H1 (cell line): ENCODE data around the gene PHLDB3. TPM values are rescaled to one million over a fixed set of nuclear protein-coding genes. Genes with fewer than 3 reads are reported as not detected.

Experiments
- CTCF ChIA-PET: fragments of 300-600 bp; sonication (Branson Sonifier 250); formaldehyde crosslinking; loops from one replicate; lab custom pipeline; 2021; ENCODE audit not compliant: partially characterized antibody; lab: Charles Lee
- POLR2A ChIA-PET: fragments of 300-600 bp; sonication (Branson Sonifier 250); formaldehyde crosslinking; loops from one replicate; lab custom pipeline; 2021; ENCODE audit warnings: inconsistent platforms; ENCODE audit not compliant: partially characterized antibody; lab: Charles Lee
- DNase-seq, 2 experiments: peaks; one replicate each; pipeline versions ENCODE4 v3.0.0 to v3.0.0-alpha.2; 2010 to 2022; ENCODE audit warnings: low spot score in 2 of 2, low read depth in 1 of 2, mixed read lengths in 1 of 2
- FAIRE-seq: peaks from 2 replicates; lab custom pipeline; 2011; peaks lifted over from hg19 to GRCh38; lab: Jason Lieb, UNC
- H2AFZ ChIP-seq: 2 replicates; pipeline ENCODE4 v1.8.1; 2012; ENCODE audit warnings: low read length, inconsistent platforms
- H2AK5ac ChIP-seq: 2 replicates; pipeline ENCODE4 v1.6.1; 2013; ENCODE audit warnings: low read depth, low read length
- H2BK120ac ChIP-seq: replicated peaks from 2 replicates; pipeline ENCODE3; 2013; ENCODE audit warnings: low read depth, low read length, inconsistent platforms
- H2BK12ac ChIP-seq: 2 replicates; pipeline ENCODE4 v1.6.1; 2013; ENCODE audit warnings: low read depth, low read length
- H2BK15ac ChIP-seq: 2 replicates; pipeline ENCODE4 v1.6.1; 2013; ENCODE audit warnings: low read length
- H2BK20ac ChIP-seq: 2 replicates; pipeline ENCODE4 v1.6.1; 2013; ENCODE audit warnings: low read length
- H2BK5ac ChIP-seq: 2 replicates; pipeline ENCODE4 v1.6.1; 2013; ENCODE audit warnings: low read depth, low read length
- H3K14ac ChIP-seq: 2 replicates; pipeline ENCODE4 v1.6.1; 2013; ENCODE audit warnings: inconsistent platforms; ENCODE audit not compliant: insufficient read length
- H3K18ac ChIP-seq: 2 replicates; pipeline ENCODE4 v1.6.1; 2013; ENCODE audit warnings: low read length; ENCODE audit errors: extremely low read depth
- H3K23ac ChIP-seq: 2 replicates; pipeline ENCODE4 v1.6.1; 2013; ENCODE audit warnings: inconsistent platforms; ENCODE audit not compliant: insufficient read length
- H3K23me2 ChIP-seq: 2 replicates; pipeline ENCODE4 v1.6.1; 2013; ENCODE audit warnings: low read depth, low read length
- H3K27ac ChIP-seq: 2 replicates; pipeline ENCODE4 v1.6.1; 2011; ENCODE audit warnings: low read depth, low read length, inconsistent platforms
- H3K27me3 ChIP-seq, 4 experiments: replicated peaks in 1 of 4; 1 replicate in 1 of 4; 2 replicates in 3 of 4; pipeline versions ENCODE4 v1.6.1 to v1.8.1; 2011 to 2013; ENCODE audit warnings: low read length in 3 of 4, mild to moderate bottlenecking in 3 of 4, inconsistent platforms in 2 of 4, mixed read lengths in 2 of 4, moderate library complexity in 1 of 4; ENCODE audit not compliant: control insufficient read depth in 3 of 4, insufficient read depth in 3 of 4; ENCODE audit errors: extremely low read depth in 1 of 4
- H3K36me3 ChIP-seq, 4 experiments: 2 replicates each; pipeline versions ENCODE4 v1.6.1 to v1.8.1; 2011 to 2013; ENCODE audit warnings: mild to moderate bottlenecking in 4 of 4, low read length in 3 of 4, moderate library complexity in 2 of 4, control low read depth in 1 of 4, inconsistent platforms in 1 of 4; ENCODE audit not compliant: insufficient read depth in 4 of 4, control insufficient read depth in 2 of 4
- H3K4ac ChIP-seq: replicated peaks from 2 replicates; pipeline ENCODE3; 2013; ENCODE audit warnings: low read length, low read depth, mixed read lengths, inconsistent platforms; ENCODE audit not compliant: insufficient read length
- H3K4me1 ChIP-seq, 4 experiments: replicated peaks in 1 of 4; 1 replicate in 1 of 4; 2 replicates in 3 of 4; pipeline versions ENCODE4 v1.6.1 to v1.8.1; 2011 to 2013; ENCODE audit warnings: low read length in 3 of 4, inconsistent platforms in 2 of 4, mixed read lengths in 1 of 4; ENCODE audit not compliant: insufficient read depth in 4 of 4, control insufficient read depth in 3 of 4
- H3K4me2 ChIP-seq, 2 experiments: 2 replicates each; pipeline versions ENCODE4 v1.6.1 to v1.8.1; 2011 to 2013; ENCODE audit warnings: low read depth in 2 of 2, low read length in 2 of 2, control low read depth in 1 of 2, inconsistent platforms in 1 of 2, mild to moderate bottlenecking in 1 of 2; ENCODE audit not compliant: insufficient read depth in 1 of 2
- H3K4me3 ChIP-seq, 4 experiments: fragments of 200-600, 300-600 bp in 1 of 4; sonication (generic), shearing (Covaris generic), sonication (Bioruptor Twin) in 1 of 4; 2 replicates each; pipeline versions ENCODE4 v1.5.1 to v1.8.1; 2011 to 2016; ENCODE audit warnings: low read length in 4 of 4, low read depth in 3 of 4, control low read depth in 2 of 4, inconsistent platforms in 2 of 4, mild to moderate bottlenecking in 2 of 4, mixed read lengths in 1 of 4, moderate library complexity in 1 of 4; ENCODE audit not compliant: insufficient read depth in 2 of 4; ENCODE audit errors: extremely low read depth in 1 of 4
- H3K56ac ChIP-seq: replicated peaks from 2 replicates; pipeline ENCODE3; 2013; ENCODE audit warnings: low read depth, mild to moderate bottlenecking, mixed read lengths, low read length, inconsistent platforms; ENCODE audit not compliant: insufficient read length
- H3K79me1 ChIP-seq: 2 replicates; pipeline ENCODE4 v1.6.1; 2013; ENCODE audit warnings: low read depth, low read length, control low read depth
- H3K79me2 ChIP-seq, 2 experiments: 2 replicates each; pipeline versions ENCODE4 v1.6.1 to v1.8.1; 2012 to 2013; ENCODE audit warnings: low read length in 2 of 2, mild to moderate bottlenecking in 2 of 2, inconsistent platforms in 1 of 2; ENCODE audit not compliant: insufficient read depth in 2 of 2, control insufficient read depth in 1 of 2
- H3K9ac ChIP-seq, 4 experiments: replicated peaks in 1 of 4; 1 replicate in 1 of 4; 2 replicates in 3 of 4; pipeline versions ENCODE4 v1.6.1 to v1.8.1; 2011 to 2013; ENCODE audit warnings: low read depth in 3 of 4, low read length in 3 of 4, control low read depth in 2 of 4, mild to moderate bottlenecking in 2 of 4, moderate library complexity in 2 of 4, inconsistent platforms in 1 of 4; ENCODE audit errors: extremely low read depth in 1 of 4
- H3K9me3 ChIP-seq, 2 experiments: 2 replicates each; pipeline versions ENCODE4 v1.6.1 to v1.8.1; 2012 to 2013; ENCODE audit warnings: mild to moderate bottlenecking in 2 of 2, moderate library complexity in 2 of 2, control low read depth in 1 of 2, inconsistent platforms in 1 of 2, low read depth in 1 of 2, low read length in 1 of 2, mixed read lengths in 1 of 2; ENCODE audit not compliant: insufficient read depth in 2 of 2
- H4K20me1 ChIP-seq, 2 experiments: replicated peaks in 1 of 2; 2 replicates each; pipeline versions ENCODE3 to v1.8.1; 2011 to 2013; ENCODE audit warnings: inconsistent platforms in 2 of 2, low read length in 2 of 2, mild to moderate bottlenecking in 1 of 2; ENCODE audit not compliant: insufficient read depth in 2 of 2, control insufficient read depth in 1 of 2
- H4K5ac ChIP-seq: 2 replicates; pipeline ENCODE4 v1.6.1; 2013; ENCODE audit warnings: low read length, low read depth, mixed read lengths, inconsistent platforms; ENCODE audit not compliant: insufficient read length
- H4K8ac ChIP-seq: 2 replicates; pipeline ENCODE4 v1.8.0; 2013; ENCODE audit warnings: mild to moderate bottlenecking, moderate library complexity, low read length, inconsistent platforms; ENCODE audit not compliant: insufficient read depth; ENCODE audit errors: extremely low read depth
- H4K91ac ChIP-seq: replicated peaks from 2 replicates; pipeline ENCODE3; 2013; ENCODE audit warnings: low read length, mixed read lengths, inconsistent platforms; ENCODE audit not compliant: insufficient read length
- EZH2 ChIP-seq: fragments of 200-600 bp; sonication (generic); IDR thresholded peaks from 2 replicates; pipeline ENCODE4 v1.7.1; 2012; ENCODE audit warnings: low read depth, mild to moderate bottlenecking, moderate library complexity, low read length, inconsistent platforms; ENCODE audit not compliant: severe bottlenecking
- GTF2F1 ChIP-seq: IDR thresholded peaks from 2 replicates; pipeline ENCODE4 v1.6.1; 2012; ENCODE audit warnings: low read depth, low read length, improper control_type of control experiment, borderline replicate concordance
- NANOG ChIP-seq: IDR thresholded peaks from 2 replicates; pipeline ENCODE4 v1.6.1; 2011; ENCODE audit warnings: low read length, low read depth, mild to moderate bottlenecking, inconsistent platforms; ENCODE audit not compliant: insufficient read depth, poor library complexity, severe bottlenecking
- WGBS, 2 experiments: shearing (Covaris generic) in 1 of 2; methylation state at CpG; one replicate each; pipeline versions ENCODE4 v1.1.6 to v1.1.7; 2013 to 2015; ENCODE audit warnings: low lambda C conversion rate in 2 of 2, mixed read lengths in 2 of 2, inconsistent platforms in 1 of 2, low coverage in 1 of 2, missing lambda C conversion rate in 1 of 2; ENCODE audit not compliant: insufficient replicate concordance in 2 of 2, insufficient coverage in 1 of 2, insufficient read length in 1 of 2; ENCODE audit errors: extremely low coverage in 1 of 2, missing lambda C conversion rate in 1 of 2; 5-methylcytosine and 5-hydroxymethylcytosine counted together
- polyA plus RNA-seq, 7 experiments: library from polyadenylated mRNA; depleted of rRNA in 3 of 7; stranded (reverse) in 5 of 7; unstranded in 2 of 7; fragments of >200 nt in 5 of 7; fragments of 200-250 nt in 2 of 7; gene quantifications; 1 replicate in 5 of 7; 2 replicates in 1 of 7; 4 replicates in 1 of 7; pipeline versions ENCODE4 v1.2.1 to v1.2.3, GENCODE V29; 2011 to 2013; ENCODE audit warnings: missing spikeins in 2 of 7, mixed read lengths in 2 of 7
- total RNA-seq: library from RNA; stranded (reverse); fragmentation: NEBNext Ultra II Directional; extraction: Animal tissue kit (Norgen Biotek cat#: 25700); gene quantifications from 2 replicates; pipeline ENCODE4 v1.2.1, GENCODE V29; 2021
- TF ChIP-seq, protein P1 (sequence below): IDR thresholded peaks from 2 replicates; pipeline ENCODE4 v1.6.1; 2011; ENCODE audit warnings: low read length, improper control_type of control experiment

PHLDB3 gene
- total and polyA plus RNA-seq, 2 of the 8 experiments (the other 6 are each of a cell fraction or from before 2014, with no cell fraction given) = 4.0 to 8.5 TPM

DNA sequence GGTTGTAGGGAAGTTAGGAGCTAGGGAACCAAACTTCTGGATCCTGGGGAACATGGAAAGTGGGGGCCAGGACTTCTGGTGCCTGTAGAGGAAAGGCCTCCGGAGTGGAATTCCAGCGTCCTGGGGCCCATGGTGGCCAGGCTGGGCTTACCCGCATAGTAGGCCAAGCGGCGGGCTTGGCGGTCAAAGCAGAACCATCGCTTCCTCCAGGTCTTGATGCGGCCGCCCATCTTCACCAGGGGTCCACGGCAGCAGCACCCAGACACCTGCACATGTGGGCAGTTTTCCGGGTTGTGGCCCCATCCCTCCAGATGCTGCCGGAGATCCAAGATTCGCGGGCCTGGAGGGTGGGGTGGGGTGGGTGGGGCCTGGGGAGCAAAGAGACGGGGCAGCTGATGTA is 25.3 kb downstream of the PHLDB3 start:
- WGBS, 2 experiments = 87% methylated on average over 12 of the region's 15 CpGs; no CpG with 5 or more reads in 1 of the 2 experiments
- FAIRE-seq = no peak
- TF ChIP-seq EZH2 (no peak), NANOG (no peak), GTF2F1 (no peak)
- TF ChIP-seq, protein P1, sequence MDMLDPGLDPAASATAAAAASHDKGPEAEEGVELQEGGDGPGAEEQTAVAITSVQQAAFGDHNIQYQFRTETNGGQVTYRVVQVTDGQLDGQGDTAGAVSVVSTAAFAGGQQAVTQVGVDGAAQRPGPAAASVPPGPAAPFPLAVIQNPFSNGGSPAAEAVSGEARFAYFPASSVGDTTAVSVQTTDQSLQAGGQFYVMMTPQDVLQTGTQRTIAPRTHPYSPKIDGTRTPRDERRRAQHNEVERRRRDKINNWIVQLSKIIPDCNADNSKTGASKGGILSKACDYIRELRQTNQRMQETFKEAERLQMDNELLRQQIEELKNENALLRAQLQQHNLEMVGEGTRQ = no peak

More for the DNA sequence above, 25.3 kb downstream of the PHLDB3 start:
- no peaks in the 10 kb centered on the region for H3K36me3 ChIP-seq
- no peak overlapping the region for H3K4me3 ChIP-seq
- H3K79me1 ChIP-seq = no peaks in the 10 kb centered on the region
- no peak overlapping the region for H2BK20ac ChIP-seq
- H3K27ac ChIP-seq = no peak overlapping the region
- H3K9ac ChIP-seq = no peak overlapping the region
- H3K27me3 ChIP-seq = no peaks in the 10 kb centered on the region; a peak in 2 of 7 replicates
- no peak overlapping the region for H4K91ac ChIP-seq
- no peak overlapping the region for H3K4me2 ChIP-seq
- no peak overlapping the region for H2BK120ac ChIP-seq
- H2BK5ac ChIP-seq = no peak overlapping the region
- ChIA-PET CTCF (interaction anchor here (1.2 to 2.6 kb wide), 4 partner anchors 23 to 32 kb away, joined by 3 to 6 read pairs (median 3); no protein-coding TSS in a partner anchor), POLR2A (no interaction called here)
- H2AK5ac ChIP-seq = no peak overlapping the region
- H3K4me1 ChIP-seq = peaks cover 0 to 2% (median 0%) of the 10 kb centered on the region in 4 experiments; a peak in 3 of 7 replicates
- no peak overlapping the region for H2AFZ ChIP-seq
- H4K20me1 ChIP-seq = no peaks in the 10 kb centered on the region
- H3K4ac ChIP-seq = no peak overlapping the region
- H3K18ac ChIP-seq = no peak overlapping the region
- DNase-seq = no peak
- no peak overlapping the region for H2BK15ac ChIP-seq
- H3K9me3 ChIP-seq = no peaks in the 10 kb centered on the region
- 0 out of 2 replicates have a peak, but pooled peaks cover 3% of the 10 kb centered on the region for H3K23me2 ChIP-seq
- no peak overlapping the region for H4K5ac ChIP-seq
- no peak overlapping the region for H4K8ac ChIP-seq
- no peak overlapping the region for H3K23ac ChIP-seq
- H2BK12ac ChIP-seq = no peak overlapping the region
- H3K56ac ChIP-seq = no peak overlapping the region
- no peaks in the 10 kb centered on the region for H3K79me2 ChIP-seq
- no peak overlapping the region for H3K14ac ChIP-seq
